Stimulated activated CD8-positive, alpha-beta memory T cell treated with anti-CD3 and anti-CD28 coated beads, Interleukin-4, amount 100 ng/mL, for 24 hours (primary cell): ENCODE results near the gene CYGB.

Source experiments
- DNase-seq: peaks from one replicate; pipeline ENCODE4 v3.0.0-alpha.2; 2020; ENCODE audit warnings: low read depth

The CYGB gene

DNA sequence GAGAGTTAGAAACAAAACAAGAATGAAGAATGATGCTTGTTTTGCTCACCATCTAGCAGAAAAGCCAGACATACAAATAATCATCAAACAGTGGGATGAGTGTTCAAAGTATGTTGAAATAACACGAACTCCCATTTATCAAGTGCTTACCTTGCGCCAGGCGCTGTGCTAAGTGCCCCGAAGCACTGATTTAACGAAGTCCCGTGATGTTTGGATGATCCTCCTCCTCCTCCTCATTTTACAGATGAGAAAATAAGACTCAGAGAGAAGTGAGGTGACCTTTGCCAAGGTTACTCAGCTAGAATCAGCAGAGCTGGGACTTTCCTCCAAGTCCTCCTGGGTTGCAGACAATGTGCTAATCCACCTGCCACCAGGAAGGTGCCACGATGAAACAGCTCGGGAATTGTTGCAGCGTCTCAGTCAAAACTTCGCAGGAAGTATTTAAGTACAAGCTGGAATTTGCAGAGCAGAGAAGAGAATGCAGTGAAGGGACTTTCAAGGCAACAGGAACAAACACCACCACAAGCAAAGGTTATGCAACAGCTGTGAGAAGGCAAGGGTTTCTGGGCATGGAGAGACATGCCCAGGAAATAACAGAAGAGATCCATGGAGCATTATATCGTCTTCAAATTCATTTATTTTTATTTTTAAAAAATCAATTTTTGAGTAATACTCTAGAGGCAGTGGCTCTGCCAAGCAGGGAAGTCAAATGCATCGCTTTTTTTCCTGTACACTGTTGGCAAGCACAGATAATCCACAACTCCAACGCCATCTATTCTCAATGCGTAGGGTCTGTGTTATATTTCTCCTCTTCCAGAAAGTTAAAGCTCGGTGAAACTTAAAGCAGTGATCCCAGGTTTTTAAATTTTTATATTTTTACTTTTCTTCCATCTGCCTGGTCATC lies 13.5 kb upstream of the CYGB start:
- no peak for DNase-seq

GRCh38 chr17:76549539-76549938 lies 12.0 kb upstream of the CYGB start:
- DNase-seq: no peak

DNA sequence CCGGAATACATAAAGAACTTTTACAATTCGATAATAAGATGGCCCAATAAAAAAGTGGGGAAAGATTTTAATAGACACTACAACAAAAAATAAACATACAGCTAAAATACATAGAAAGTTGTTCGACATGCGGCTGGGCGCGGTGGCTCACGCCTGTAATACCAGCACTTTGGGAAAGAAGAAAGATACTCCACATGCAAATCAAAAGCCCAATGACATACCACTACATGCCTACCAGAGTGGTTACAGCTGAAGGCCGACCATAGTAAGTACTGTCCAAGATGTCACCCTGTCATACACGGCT lies 11.7 kb upstream of the CYGB start:
- no peak for DNase-seq

DNA sequence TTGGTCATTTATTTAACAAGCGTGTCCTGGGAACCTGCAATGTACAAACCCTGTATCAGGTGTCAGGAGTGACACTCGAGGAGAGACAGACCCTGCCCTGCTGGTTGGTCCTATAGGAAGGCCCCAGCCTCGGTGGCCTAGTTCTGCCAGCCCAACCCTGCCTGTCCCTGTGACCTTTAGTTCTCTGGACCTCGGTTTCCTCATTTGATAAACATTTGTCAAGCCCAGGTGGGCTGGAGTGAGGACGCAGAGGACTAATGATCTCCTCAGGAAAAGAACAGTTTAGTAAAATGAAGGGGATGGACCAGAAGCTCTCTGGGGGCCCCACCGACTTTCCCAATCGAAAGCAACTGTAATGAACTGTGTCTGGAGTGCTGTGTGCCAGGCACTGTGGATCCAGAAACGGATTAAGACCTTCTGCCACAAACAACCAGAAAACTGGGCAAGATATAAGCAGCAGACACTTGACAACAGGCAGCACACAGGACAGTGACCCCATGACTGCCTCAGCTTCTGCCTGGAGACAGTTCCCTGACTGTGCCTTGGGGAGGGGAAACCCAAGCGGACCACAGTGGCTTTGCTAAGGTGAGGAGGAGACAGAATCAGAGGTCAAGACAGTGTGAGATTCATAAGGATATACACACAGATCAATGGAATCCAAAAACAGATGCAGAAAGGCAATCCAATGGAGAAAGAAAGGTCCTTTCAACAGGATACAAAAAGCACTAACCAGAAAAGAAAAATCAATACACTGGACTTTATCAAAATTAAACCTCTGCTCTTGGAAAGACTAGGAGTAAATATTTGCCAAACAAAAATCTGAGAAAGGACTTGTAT lies 11.1 kb upstream of the CYGB start:
- no peak for DNase-seq

- no peak for DNase-seq
Measured at GRCh38 chr17:76547642-76548202, 10.2 kb upstream of the CYGB start.

DNA sequence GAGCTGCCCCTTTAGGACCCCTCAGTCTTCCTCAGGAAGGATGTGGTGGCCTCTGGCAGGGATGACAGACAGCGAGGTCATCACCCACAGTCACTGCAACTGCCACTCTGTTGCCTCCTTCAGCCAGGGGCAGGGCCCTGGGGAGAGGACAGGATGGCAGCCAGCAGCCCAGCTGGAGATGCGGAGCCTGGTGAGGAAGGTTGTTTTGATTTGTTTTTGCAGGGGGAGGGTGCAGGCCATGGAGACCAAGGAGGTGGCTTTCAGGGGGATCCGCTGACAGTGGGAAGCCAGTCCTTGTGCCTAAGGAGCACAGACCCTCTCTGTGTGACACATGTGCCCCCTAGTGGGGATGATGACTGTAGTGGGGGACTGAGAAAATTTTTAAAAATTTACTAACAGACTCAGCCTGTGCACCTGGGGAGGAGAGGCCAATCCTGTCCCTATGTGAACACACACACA lies 9.7 kb upstream of the CYGB start:
- peak; percentile 36 for DNase-seq

GRCh38 chr17:76546556-76547182 lies 9.2 kb upstream of the CYGB start:
- no peak for DNase-seq

- DNase-seq: no peak
Measured at GRCh38 chr17:76545918-76546555, 8.5 kb upstream of the CYGB start.

DNA sequence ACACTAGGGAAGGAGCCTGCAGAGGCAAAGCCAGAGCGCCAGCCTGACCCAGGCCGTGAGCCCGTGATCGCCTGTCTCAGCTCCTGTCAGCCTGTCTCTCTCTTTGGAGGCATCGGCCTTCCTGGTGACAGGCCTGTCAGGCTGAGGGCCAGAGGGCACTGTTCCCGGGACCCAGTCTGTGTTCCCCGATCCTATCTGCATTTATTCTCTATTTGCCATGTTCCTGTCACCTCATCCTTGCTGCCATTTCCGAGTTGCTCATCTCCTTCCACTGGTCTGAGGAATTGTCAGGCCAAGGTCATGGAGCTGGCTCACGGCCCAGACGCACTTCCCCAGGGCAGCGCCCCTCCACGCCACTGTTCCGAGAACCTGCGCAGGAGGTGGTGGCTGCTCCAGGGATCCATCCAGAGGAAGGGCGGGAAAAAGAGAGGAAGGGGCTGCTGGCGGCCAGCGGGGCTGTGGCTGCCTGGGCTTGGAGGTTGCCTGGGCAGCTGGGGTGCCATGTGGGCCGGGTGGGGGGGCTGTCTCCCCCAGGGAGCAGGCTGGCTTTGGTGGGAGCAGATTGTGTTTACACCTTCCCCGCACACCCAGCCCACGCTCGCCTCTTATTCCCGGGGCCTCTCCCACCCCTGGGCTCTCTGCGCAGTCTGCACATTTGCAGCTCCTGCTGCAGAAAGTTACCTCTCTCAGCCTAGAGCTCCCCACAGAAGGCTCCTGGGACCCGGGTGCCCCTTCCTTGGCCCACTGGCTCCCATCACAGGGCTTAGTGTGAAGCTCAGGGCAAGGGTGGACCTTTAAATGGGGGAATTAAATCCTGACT lies 7.2 kb upstream of the CYGB start:
- DNase-seq: no peak

GRCh38 chr17:76543826-76544545 lies 6.5 kb upstream of the CYGB start:
- no peak for DNase-seq

GRCh38 chr17:76543482-76543825 lies 5.9 kb upstream of the CYGB start:
- no peak for DNase-seq

DNA sequence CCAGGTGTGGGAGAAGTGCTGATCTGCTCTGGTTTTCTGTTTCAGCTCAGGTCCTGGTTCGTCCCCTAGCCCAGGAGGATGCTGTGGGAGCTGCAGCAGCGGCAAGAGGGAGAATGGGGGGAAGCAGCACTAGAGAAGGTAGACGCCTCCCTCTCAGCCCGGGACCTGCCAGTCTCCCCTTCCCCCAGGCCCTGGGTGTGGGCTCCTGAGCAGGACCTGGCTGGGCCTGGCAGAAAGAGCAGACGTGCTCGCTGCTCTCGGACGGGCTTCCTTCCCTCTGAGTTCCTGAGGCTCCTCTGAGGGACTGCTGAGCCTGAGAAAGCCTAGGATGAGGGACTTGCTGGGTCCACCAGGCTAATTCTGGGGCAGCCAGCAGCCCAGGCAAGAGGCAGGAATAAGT lies 5.5 kb upstream of the CYGB start:
- DNase-seq: no peak

DNA sequence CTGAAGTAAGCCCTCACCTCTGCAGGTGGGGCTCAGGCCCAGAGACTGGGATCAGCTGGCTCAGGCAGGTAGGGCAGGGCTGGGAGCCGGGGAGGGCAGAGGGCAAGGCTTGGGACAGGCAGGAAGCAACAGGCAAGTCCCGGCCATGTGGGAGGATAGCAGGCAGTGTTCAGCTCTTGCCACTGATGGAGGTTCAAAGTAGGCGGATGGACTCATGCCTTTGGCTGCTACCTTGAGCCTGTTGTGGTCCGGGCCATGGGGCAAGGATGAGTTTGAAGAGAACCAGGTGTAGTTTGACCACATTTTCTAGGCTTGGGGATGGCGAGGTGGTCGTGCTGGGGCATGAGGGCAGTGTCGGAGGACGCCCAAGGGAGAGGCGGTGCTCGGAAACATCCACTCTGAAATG lies 5.1 kb upstream of the CYGB start:
- DNase-seq: no peak

DNA sequence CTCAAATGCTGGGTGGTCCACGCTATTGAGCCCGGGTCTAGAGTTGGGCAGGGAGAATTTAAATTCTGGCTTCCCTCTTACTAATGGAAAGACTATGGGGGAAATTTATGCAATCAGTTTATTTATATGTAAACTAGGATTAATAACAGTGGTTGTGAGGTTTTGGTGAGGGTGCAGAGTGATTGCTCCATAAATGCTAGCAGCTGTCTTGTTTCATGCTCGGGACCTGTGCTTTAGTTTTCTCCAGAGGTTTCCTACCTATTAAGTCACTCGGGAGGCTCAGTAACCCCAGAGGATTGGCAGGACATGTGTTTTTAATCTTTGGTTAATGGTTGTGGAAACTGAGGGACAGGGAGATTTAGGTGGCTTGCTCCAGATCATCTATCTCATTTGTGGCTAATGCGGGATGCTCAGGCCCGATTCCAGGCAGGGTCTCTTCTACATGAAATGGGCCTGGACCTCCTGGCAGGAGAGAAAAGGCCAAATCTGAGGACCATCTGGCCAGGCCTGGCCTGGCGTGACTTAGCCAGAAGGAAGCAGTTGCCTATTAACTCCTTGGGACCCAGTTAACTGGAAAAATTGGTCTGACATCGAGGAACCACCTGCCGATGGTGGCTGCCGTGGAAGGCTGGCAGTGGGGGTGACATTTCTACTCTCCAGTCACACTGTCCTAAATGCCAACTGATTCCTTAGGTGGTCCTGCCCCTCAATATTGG lies 4.4 kb upstream of the CYGB start:
- DNase-seq: no peak

DNA sequence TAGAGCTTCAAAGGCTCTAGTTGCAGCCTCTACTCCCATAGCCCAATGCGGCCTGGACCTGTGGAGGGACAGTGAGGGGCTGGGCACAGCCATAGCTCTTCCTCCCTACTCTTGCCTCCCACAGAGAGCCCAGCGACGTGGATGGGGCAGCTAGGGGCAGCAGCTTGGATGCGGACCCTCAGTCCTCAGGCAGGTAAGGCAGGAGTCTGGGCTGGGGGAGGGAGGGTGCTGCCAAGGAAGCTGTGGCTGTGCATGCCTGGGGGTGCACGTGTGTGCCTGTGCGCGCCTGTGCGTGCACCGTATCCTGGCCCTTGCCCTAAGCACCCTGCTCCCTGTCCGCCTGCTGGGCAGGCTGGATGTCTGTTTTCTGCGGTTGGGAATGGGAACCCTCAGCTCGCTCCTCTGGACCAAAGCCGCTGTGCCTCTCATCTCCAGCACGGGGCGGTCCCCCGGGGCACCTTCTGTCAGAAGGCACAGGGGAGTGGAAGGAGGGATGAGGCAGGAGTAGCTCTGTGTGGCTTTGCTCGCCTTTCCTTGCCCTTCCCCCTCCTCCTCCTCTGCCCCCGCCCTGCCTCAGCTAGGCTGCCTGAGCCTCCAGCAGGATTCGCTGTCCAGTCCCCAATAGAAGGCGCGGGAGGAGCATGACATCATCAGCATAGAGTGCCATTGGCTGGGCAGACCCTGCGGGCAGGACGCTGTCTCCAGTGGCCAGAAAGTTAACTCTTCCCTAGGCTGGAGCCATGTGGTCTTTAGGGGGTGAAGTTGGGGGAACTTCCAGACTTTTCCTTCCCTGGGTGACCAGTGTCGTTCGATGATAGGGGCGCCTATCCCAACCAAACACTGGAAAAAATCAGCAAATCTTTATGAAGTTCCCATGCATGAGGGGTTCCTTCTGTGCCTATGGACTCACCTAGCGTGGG lies 3.1 kb upstream of the CYGB start:
- DNase-seq: peak; percentile 16

GRCh38 chr17:76539631-76540271 lies 2.2 kb upstream of the CYGB start, which contains the start of gene PRCD:
PRCD (plus strand) TSS chr17:76540044; CDS start chr17:76540142, 98 bp downstream.
- DNase-seq: no peak

DNA sequence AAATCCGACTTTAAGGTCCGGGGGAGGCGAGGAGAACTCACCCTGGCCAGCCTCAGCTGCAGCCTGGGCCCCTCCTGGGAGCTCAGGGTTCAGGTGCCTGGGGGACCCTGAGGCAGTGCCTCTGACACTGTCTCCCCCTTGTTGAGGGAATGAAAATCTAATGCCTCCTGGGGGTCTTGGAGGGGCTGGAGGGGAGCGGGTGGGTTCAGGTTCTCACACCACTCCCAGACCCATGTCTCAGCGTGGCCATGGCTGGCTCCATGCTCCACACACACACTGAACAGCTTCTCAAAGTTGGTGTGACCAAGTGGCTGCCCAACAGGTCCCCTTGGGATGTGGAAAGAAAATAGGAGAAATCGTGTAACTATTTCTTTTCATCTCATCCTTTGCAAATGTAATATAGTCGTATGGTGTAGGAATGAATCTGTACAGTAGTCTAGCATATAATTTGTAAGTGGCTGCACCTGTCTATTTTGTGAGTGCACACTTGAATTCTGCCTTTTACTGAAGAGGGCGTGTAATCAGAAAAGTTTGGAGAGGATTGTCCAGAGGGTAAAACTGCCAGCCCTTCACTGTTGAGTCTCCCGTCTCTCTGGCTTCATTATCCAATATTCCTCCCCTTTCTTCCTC lies 1.5 kb upstream of the CYGB start:
- DNase-seq: no peak
